HG03108 (cell line): ENCODE measurements around the gene SFXN5.
"Not testable (repeated sequence)": the region's sequence is repeated elsewhere in the genome, so short reads cannot be mapped to it uniquely, and the experiment has no call there.

Experiments used
- ATAC-seq: cut with Tn5 transposase; IDR thresholded peaks from one replicate; pipeline ENCODE4 v1.9.1; 2021; ENCODE audit warnings: moderate library complexity; ENCODE audit not compliant: unreplicated experiment

Gene SFXN5, protein sequence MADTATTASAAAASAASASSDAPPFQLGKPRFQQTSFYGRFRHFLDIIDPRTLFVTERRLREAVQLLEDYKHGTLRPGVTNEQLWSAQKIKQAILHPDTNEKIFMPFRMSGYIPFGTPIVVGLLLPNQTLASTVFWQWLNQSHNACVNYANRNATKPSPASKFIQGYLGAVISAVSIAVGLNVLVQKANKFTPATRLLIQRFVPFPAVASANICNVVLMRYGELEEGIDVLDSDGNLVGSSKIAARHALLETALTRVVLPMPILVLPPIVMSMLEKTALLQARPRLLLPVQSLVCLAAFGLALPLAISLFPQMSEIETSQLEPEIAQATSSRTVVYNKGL

DNA sequence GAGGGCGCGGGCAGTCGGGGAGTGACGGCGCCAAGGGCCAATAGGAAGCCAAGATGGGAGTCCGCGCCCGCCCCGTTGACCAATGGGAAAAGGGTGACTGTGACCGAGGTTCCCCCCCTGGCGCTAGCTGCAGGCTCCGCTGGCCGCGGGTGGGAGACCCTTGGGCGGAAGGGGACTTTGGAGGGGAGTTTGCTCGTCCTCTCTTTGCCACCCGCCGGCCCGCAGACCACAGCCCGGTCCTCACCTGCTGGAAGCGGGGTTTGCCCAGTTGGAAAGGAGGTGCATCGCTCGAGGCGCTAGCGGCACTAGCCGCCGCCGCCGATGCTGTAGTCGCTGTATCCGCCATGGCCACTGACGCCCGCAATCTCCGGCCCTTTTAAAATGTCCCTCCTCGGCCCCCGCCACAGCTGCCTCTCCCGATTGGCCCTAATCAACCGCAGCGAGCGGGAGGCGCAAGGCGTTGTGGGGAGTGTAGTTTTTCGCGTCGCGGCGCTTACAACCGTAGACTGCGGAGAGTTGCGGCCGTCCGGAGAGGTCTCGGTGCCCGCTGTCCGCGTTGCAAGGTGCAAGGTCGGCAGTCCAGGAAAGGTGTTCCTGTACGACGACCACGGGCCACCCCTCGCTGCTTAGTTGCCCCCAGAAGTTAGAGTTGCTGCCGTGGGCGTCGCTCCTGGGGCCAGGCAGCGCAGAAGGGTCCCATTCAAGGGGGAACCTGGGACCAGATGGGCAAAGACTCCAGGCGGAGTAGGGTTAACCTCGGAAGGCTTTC lies at the start of gene SFXN5:
Gene SFXN5 (minus strand): TSS at position 353 of the 769 bp plus-strand sequence. CDS start 7 bp downstream, at position 346.
- ATAC-seq: peak; percentile 89

DNA sequence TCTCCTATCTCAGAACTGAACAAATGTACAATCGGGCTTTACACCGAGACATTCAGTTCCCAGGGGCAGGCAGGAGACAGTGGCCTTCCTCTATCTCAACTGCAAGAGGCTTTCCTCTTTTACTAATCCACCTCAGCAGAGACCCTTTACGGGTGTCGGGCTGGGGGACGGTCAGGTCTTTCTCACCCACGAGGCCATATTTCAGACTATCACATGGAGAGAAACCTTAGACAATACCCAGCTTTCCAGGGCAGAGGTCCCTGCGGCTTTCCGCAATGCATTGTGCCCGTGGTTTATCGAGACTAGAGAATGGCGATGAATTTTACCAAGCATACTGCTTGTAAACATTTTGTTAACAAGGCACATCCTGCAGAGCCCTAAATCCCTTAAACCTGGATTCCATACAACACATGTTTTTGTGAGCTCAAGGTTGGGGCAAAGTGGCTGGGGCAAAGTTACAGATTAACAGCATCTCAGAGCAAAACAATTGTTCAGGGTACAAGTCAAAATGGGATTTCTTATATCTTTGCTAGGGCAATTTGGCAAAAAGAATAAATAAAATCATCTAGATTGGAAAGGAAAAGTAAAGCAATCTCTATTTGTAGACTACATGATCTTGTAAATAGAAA lies 48.2 kb upstream of the SFXN5 start:
- not testable (repeated sequence) for ATAC-seq

DNA sequence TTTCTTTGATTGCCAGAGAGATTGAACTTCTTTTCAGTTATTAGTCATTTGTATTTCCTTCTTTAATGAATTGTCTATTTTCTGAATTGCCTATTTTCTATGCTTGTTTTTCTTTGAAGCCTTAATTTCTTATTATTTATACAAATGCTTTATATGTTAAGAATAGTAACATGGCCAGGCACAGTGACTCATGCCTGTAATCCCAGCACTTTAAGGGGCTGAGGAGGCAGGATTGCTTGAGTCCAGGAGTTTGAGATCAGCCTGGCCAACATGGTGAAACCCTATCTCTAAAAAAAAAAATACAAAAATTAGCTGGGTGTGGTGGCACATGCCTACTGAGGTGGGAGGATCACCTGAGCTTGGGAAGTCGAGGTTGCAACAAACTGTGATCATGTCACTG lies 45.9 kb upstream of the SFXN5 start:
- ATAC-seq: no peak

DNA sequence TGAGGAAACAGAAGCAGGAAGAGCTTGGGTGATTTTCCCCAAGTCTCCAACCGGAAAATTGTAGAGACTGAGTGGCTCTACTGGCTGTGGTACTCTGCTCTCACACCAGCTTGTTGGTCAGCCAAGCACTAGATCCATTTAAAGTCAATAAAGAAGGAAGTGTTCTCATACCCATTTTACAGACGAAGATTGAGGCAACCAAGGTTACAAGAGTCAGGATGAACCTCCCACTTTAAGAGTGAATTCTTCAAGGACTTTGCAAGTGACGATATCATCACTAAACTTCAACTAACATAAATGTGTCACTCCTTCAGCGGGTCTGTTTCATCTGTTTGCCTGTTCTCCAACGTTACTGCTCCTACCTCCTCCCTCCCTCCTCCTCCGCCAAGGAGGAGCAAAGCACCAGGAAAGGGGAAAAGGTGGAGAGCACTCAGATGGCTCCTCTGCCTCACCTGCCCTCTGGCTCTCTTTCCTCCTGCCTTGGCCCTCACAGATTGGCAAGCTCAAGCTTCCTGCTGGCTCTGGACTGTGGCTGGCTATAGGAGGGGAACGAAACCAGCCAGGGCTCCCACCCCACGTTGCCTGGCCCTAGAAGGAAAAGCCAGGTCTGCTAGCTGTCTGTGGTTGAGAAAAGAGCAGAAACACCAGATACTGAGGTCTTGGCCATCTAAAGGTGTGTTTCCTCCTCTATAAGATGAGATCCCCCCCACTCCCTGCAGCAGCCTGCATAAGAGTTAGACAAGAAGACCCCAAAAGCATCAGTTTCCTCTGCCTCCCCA lies 44.9 kb upstream of the SFXN5 start:
- ATAC-seq: no peak

DNA sequence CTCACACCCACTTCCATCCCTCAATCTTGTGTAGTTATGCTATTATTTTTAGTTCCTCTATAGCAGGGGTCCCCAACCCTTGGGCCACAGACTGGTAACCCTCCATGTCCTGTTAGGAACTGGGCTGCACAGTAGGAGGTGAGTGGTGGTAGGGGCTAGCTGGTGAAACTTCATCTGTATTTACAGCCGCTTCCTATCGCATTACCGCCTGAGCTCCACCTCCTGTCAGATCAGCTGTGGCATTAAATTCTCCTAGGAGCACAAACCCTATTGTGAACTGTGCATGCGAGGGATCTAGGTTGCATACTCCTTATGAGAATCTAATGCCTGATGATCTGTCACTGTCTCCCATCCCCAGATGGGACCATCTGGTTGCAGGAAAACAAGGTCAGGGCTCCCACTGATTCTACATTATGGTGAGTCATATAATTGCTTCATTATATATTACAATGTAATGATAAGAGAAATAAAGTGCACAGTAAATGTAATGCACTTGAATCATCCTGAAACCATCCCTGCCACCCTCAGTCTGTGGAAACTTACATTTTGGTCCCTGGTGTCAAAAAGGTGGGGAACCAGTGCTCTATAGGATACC lies 42.9 kb upstream of the SFXN5 start:
- no peak for ATAC-seq

DNA sequence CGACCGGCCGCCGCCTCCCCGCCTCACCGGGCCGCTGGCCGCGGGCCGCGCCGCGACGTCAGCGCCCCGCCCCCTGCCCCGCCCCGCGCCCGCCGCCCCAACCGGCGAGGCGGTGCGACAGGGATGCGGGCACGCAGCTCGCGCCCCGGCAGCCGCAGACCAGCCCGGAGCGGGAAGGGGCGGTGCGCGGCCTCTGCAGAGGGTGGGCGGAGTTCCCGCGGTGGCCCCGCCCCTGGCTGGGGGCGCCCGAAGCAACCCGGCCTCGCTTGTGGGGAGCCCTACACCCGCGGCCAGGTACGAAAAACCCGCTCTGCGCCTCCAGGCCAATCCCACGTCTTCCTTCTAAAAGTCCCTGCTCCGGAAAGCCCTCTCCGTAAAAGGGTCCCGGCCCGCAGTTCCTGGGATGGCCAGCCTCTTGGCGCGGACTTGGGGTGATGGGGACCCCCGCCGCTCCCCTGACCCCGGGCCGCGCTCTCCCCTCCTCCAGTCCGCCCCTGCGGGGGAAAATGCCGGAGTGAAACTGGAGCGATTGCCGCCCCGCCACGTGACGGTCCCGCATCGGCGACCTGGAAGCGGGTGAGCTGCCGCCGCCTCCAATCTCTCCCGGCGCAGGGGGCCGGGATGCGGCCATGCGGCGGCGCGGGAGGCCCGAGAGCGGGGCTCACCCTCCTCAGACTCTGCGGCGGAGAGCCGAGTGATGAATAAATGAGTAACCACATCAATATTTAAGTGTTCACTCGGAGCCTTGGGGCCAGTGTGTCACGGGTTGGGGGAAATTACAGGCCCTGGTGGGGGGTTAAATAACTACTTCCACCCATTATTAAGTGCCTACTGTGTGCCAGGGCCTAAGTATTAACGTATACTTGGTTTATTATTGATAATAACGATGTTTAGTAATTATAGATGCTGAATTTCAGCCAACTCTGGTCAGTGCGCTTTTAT lies 41.7 kb upstream of the SFXN5 start, which contains the start of gene RAB11FIP5:
Gene RAB11FIP5 (minus strand): TSS at position 36 of the 942 bp plus-strand sequence. CDS start 171 bp downstream, outside the sequence.
- peak; percentile 71 for ATAC-seq

DNA sequence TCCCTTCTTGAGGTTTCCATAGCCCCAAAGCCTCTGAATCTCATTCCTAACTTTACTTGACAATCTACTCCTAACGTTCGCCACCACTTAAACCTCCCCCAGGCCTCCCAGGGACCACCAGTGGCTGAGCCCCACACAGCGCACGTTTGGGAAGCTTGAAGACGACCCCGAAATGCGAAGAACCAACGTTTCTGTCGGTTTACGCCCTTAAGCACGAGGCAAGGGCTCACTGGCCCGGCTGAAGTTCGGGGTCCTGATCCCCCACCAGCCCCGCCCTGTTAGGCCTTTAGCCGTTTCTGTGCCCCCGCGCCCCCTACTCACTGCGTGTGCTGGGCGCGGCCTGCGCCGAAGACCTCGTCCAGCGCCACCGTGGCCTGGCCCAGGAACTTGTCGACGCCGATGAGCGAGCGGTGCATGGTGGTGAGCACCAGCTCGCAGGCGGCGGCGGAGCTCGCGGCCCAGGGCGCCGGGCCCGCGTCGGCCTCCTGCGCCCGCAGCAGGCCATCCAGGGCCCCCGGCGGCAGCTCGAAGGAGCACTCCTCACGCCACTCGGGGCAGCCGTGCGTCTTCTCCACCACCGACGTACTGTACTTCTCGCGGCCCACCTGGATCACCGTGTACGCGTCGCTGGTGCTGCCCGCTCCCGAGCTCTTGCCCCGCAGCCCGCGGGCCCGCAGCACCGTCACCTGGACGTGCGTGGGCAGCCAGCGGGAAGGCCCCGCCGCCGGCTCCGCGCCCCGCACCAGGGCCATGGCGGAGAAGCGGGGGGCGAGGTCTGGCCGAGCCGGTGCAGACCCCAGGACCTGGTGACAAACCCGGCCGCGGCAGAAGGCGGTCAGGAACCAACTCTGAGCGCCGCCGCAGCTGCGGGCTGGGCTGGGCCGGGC lies 40.8 kb upstream of the SFXN5 start:
- peak; percentile 30 for ATAC-seq

DNA sequence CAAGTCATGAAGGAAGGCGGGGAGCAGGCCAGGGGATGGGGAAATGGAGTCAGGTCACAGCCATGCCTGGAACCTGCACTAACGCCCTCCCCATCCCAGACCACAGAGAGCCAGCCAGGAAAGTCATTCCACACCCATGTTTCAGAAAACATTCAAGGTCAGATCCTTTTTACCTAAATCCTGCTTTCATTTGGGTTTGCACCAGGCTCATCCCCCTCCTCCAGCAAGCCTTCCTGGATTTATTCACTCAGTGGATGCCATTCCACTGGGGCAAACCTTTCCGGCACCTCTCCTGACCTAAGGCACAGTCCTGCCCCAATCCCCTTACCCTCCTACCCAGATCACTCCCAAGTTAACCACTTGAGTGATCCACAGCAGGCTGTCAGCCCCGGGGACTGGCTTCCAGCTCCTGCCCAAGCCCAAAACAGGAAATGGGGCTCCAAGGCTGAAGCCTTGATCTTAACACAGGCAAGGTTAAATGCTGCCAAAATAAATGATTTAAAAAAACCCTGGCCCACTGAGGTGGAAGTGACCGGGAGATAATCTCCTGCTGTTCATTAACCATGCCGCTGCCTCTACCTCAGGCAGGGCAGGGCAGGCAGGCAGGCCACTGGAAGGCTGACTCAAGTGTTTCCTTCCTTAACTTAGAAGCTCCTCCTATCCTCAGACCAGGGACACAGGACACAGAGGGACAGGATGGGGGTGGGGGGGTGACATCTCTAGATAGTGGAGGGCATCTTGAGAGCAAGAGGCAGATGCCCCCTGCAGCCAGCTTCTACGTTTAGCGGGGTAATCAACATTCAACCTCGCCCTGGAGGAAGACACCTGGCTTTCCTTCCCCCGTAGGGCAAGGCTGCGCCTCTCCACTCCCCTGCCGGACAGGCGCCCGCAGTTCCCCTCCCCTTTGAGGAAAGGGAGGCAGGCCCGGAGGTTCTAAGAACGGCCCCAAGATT lies 39.8 kb upstream of the SFXN5 start:
- ATAC-seq: no peak

DNA sequence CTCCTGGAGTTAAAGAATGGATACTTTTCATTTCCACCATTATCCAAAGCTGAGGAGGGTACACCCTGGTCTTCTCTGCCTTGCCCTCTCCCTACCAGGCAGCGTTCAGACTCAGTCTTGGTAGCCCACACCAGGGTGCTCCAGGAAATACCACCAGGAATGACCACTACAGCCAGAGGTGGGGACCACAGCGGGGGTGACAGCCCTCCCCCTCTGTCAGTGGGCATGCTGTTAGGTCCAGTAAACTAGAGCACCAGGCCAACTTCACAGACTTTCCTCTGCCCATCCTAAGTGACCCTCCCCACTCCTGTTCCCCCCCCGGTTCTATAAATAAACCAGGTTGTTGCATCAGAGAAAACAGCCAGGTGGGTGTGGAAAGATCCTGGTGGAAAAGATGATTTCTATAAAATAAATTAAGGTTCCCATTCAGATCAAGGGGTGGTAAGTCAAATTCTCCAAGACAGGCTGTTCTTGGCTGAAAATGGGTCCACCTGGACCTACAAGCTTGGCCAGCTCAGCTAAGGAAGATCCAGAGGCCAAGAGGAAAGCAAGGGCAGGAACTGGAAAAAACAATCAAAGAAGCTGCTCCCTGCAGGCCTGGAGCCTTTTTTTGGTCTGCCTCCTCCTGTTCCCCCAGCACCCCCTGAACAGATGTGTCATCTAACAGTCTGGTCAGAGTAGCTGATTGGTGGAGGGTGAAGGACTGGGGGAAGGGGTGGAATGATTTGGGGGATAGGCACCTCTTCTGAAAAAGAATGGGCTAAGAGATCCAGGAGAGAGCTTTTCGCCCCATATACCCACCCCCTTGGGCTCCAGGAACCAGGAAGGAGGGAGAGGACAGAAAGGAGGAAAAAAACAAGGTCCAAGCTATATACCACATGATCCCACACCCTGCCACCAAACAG lies 38.9 kb upstream of the SFXN5 start:
- ATAC-seq: no peak

DNA sequence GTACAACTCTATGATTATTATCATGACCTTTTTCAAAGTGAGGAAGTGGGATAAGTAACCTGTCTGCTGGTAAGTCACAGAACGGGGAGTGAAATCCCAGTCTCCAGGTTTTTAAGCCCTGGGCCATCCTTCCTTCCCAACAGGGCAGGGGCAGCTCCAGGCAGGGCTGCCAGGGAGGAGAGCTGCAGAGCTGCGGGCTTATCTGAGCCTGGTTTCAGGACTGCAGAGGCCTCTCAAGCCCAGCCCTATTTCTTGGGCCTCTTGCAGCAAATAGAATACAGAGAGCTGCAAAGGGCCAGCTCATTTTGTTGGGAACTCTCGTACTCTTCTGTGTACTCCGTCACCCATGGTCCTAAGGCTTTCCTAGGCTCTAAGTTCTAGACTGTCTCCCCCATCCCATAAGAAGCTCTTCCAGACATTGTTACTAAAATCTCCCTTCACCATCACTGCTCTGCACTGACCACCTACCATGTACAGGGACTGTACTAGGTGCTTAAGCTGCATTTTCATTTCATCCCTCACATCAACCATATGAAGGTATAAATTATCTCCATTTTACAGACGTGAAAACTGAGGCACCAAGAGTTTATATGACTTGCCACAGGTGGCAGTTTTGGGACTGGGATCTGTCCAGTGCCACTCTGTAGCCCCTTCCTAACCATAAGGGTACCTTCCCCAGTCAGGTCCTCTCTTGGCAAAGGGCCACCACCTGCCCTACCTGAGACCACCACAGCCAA lies 38.1 kb upstream of the SFXN5 start:
- ATAC-seq: no peak

DNA sequence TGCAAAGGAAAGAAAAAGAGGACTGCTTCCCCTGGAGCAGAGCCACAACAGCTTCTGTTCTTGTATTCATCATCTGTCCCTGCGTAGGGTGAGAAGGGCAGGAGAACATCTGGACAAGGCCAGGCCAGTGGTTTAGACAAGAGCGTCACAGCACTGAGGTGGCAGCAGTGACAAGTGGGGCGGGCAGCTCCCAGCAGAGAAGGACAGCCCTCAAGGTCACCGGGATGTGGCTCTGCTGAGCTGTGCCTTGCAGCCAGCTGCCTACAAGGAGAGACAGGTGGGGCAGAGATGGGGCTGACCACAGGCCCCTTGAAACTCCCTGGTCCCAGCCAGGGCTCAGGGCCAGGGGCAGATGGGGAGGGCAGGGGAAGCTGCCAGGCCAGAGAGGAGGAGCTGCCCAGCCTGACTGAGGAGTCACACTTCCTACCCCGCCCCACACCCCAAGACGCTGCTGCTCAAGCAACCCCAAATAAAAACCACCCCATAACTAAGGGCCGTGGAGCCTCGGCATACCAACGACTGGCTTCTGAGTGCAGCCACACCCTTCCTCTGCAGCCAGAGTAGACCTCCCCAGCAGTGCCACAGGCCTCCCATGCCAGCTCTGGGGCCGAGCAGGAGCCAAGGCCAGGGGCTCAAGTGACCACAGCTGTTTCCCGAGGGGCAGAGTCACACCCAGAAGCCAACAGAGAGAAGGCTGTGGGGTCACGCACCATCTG lies 35.9 kb upstream of the SFXN5 start:
- no peak for ATAC-seq

DNA sequence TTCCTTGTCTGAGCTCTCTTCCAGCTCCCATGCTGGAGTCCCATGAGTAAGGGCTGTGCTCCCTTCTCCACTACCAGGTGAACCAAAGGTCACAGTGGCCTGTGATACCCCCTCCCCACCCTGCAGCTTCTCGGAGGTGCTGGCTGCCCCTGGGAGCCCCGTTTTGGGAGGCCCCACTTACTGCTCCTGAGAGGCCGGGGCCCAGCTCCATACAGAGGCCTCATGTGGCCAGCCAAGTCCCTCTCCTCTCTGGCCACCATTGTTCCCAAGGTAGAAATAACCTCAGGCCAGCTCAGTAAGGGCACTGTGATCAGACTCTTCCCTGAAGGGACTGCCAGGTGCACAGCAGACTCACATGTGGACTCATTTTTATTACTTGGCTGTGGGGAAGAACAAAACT lies 35.3 kb upstream of the SFXN5 start:
- ATAC-seq: no peak

DNA sequence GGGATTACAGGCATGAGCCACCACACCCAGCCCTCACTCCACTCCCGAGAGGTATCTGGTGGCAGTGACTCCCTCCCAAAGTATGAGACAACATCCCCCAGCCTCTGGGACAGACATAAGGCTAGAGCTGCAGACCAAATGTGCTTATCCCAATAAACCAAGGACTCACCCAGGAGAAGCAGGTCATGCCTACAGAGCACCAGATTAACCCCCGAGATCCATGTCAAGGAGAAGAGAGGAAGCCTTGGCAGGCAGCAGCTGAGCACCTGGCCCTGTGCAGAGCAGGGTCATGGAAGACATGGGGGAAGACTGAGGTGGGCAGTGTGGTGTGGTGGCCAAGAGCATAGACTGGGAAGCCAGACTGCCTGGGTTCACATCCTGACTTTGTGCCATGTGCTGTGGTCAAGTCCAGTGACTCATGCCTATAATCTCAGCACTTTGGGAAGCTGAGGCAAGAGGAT lies 34.0 kb upstream of the SFXN5 start:
- no peak for ATAC-seq

DNA sequence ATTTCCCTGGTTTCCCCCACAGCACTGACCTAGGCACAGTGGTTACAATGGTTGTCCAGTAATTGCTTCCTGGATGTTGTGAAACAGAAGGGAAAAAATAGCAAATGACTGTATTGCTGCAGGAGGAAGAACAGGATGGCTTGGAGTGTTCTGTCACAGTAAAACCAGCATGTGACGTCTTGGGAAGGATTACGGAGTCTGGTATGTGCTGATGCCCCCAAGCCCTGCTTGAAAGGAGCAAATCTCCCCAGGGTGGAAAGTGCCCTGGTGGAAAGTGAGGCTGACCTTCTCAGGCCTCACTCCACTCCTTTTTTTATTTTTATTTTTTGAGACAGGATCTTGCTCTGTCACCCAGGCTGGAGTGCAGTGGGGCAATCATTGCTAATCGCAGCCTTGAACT lies 33.4 kb upstream of the SFXN5 start:
- no peak for ATAC-seq

DNA sequence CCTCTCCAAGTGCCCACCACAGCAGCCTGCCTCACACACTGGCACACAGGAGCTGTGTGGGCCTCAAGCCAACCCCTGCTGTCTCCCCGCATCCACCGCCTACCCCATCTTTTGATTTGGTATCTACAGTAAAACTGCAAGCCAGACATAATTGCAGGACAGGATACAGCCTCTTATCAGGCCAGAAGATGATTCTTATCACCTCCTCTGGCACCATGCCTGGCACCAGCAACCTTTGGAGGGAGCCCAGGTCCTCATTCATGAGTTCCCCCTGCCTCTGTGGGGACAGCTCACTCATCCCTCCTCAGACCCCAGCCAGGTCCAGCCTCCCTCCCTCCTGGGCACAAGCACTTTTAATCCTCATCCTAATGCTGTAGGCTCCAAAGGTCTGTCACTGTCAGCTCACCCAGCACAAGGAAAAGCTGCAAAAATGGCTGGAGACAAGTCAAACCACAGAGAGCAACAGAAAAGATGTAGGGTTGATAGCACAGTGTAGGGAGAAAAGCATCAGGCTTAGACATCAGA lies 31.6 kb upstream of the SFXN5 start:
- ATAC-seq: no peak
